ENCODE results near the gene TFCP2. TPM values are rescaled to one million over a fixed set of nuclear protein-coding genes. Genes with fewer than 3 reads are reported as not detected.

The TFCP2 gene
- total RNA-seq, 6 experiments from 2014 or later = 6.3 to 9.4 (median 7.3) TPM

DNA sequence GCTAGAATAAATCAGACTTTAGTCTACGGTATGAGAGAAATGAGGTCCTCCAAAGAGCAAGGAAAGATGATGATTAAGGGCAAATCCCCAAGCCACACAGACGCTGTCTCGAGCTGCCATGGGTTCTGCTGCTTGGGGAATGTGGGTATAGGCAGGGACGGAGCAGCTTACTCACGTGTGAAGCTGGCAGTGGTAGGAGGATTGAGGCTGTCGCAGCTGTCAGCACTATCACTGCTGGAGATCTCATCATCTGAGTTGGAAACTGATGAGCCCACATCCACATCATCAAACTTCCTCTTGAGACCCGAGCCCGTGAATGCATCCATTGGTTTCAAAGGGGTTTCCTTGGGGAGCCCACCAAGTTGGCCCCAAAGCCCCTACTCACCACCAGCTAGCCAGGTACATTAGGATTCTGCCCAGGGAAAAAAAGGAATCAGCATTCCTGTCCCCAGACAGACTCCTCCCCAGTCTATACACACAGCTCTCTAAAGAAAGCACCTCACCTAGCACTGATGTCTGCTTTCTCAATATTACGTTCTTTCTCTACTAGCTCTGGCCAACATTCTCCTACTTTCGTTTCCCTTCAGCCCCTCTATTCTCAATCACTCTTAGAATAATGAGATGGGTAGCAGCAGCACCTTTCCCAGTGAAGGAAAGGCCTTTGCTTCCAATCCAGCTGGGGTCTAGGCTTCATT lies 96.6 kb downstream of the TFCP2 start:
- H3K9me3 ChIP-seq = no peaks in the 10 kb centered on the region
- H3K4me1 ChIP-seq = no peaks in the 10 kb centered on the region
- no peak for TF ChIP-seq POLR2A (IDR thresholded peaks at IDR 0.05)
- TF ChIP-seq, protein P1, sequence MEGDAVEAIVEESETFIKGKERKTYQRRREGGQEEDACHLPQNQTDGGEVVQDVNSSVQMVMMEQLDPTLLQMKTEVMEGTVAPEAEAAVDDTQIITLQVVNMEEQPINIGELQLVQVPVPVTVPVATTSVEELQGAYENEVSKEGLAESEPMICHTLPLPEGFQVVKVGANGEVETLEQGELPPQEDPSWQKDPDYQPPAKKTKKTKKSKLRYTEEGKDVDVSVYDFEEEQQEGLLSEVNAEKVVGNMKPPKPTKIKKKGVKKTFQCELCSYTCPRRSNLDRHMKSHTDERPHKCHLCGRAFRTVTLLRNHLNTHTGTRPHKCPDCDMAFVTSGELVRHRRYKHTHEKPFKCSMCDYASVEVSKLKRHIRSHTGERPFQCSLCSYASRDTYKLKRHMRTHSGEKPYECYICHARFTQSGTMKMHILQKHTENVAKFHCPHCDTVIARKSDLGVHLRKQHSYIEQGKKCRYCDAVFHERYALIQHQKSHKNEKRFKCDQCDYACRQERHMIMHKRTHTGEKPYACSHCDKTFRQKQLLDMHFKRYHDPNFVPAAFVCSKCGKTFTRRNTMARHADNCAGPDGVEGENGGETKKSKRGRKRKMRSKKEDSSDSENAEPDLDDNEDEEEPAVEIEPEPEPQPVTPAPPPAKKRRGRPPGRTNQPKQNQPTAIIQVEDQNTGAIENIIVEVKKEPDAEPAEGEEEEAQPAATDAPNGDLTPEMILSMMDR (IDR thresholded peaks at IDR 0.05) = no peak
- no peaks in the 10 kb centered on the region for H3K27me3 ChIP-seq
- no peak overlapping the region for H3K27ac ChIP-seq
- ATAC-seq (no peak), DNase-seq (no peak)
- peaks cover 0 to 18% (median 4%) of the 10 kb centered on the region in 4 donors for H3K36me3 ChIP-seq
- no peak overlapping the region for H3K4me3 ChIP-seq
- 86% methylated on average over 6 of the region's 10 CpGs for WGBS (ENCODE audit: insufficient coverage, low coverage, low lambda C conversion rate, missing lambda C conversion rate)
- intact Hi-C loops (cut with DNase I) = no loop called here

DNA sequence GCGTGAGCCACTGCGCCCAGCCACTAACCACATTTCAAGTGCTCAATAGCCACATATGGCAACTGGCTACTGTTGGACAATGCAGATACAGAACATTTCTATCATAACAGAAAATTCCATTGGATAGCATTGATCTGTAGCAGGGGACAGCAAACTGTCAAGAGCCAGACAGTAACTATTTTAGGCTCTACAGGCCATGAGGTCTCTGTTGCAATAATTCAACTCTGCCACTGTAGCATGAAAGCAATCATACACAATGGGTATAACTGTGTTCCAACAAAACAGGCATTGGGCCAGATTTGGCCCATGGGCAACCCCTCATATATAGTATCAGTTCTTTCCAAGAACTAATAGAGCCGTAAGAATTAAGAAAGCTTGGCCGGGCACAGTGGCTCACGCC lies 97.5 kb downstream of the TFCP2 start:
- WGBS (ENCODE audit: insufficient coverage, low coverage, low lambda C conversion rate, missing lambda C conversion rate) = 96% methylated on average over 4 of the region's 5 CpGs

DNA sequence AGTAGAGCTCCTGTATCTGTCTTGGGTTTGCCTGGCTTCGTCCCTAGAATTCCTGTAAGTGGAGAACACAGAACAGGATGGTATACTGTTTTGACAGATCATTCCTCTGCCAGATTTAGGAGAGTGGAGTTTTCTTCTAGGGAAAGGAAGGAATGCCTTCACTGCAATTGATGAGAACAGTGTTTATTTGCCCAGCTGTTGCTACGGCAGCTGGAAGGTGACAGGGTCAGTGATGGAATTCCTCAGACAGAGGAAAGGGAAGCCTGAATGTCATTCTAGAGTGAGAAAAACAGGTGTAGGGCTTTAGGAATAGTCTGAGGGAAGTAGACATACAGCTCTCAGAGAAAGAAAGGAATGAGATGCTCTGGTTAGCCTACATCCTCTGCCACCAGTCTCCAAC lies 101.3 kb downstream of the TFCP2 start:
- DNase-seq = no peak
- intact Hi-C loops (cut with DNase I) = no loop called here
- Histone ChIP-seq H3K4me1 (peaks cover 0 to 8% (median 2%) of the 10 kb centered on the region in 4 donors), H3K36me3 (peaks cover 0 to 41% (median 4%) of the 10 kb centered on the region in 4 donors), H3K9me3 (no peaks in the 10 kb centered on the region), H3K27me3 (no peaks in the 10 kb centered on the region), H3K27ac (no peak overlapping the region), H3K4me3 (no peak overlapping the region)
- ATAC-seq = no peak
- 96% methylated on average over 2 of the region's 2 CpGs for WGBS (ENCODE audit: insufficient coverage, low coverage, low lambda C conversion rate, missing lambda C conversion rate)
- TF ChIP-seq, protein P1 (IDR thresholded peaks at IDR 0.05) = no peak
- TF ChIP-seq POLR2A (IDR thresholded peaks at IDR 0.05) = no peak

More for the DNA sequence above, 97.5 kb downstream of the TFCP2 start:
- Histone ChIP-seq H3K27ac (no peak overlapping the region), H3K4me3 (no peak overlapping the region), H3K9me3 (no peaks in the 10 kb centered on the region), H3K4me1 (peaks cover 0 to under 1% (median 0%) of the 10 kb centered on the region in 4 donors), H3K36me3 (peaks cover 0 to 22% (median 4%) of the 10 kb centered on the region in 4 donors), H3K27me3 (no peaks in the 10 kb centered on the region)
- intact Hi-C loops (cut with DNase I) = no loop called here
- ATAC-seq (no peak), DNase-seq (no peak)
- TF ChIP-seq POLR2A (IDR thresholded peaks at IDR 0.05) = no peak
- TF ChIP-seq, protein P1 (IDR thresholded peaks at IDR 0.05) = no peak

DNA sequence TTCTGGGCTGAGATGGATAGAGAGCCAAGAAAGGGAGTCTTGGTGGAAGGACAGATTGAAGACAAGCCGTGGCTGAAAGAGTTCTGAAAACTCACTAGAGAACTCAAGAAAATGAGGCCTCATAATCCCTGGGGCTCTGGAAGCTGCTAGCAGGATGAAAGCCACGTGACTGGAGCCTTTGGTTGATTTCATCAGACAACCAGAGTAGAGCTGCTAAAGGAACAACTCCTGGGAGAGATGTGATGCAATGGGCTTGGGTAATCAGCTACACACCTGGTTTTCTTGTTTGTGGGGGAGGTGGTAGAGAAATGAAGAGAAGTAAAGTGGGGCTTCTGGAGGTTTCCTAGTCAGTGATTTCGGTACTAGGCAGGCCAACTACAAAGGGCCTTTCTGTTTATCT lies 102.9 kb downstream of the TFCP2 start:
- peak overlapping the region in 2 of 3 donors; percentile 54 to 74 for H3K27ac ChIP-seq
- no peak for TF ChIP-seq POLR2A (IDR thresholded peaks at IDR 0.05)
- TF ChIP-seq, protein P1 (IDR thresholded peaks at IDR 0.05) = no peak
- 51% methylated on average over 3 of the region's 3 CpGs for WGBS (ENCODE audit: insufficient coverage, low coverage, low lambda C conversion rate, missing lambda C conversion rate)
- H3K27me3 ChIP-seq = no peaks in the 10 kb centered on the region
- H3K4me3 ChIP-seq = no peak overlapping the region
- DNase-seq = peak in 1 of 3 donors; percentile 76
- peak; percentile 86 to 97 (median 90) for ATAC-seq
- H3K9me3 ChIP-seq = no peaks in the 10 kb centered on the region
- peaks cover 0 to 55% (median 4%) of the 10 kb centered on the region in 4 donors for H3K36me3 ChIP-seq
- intact Hi-C loops (cut with DNase I) = no loop called here
- peaks cover 0 to 11% (median 2%) of the 10 kb centered on the region in 4 donors for H3K4me1 ChIP-seq

All from right lobe of liver (tissue), 6 donors.